WTC11 (cell line): ENCODE results near the gene SLC13A4. TPM values are rescaled to one million over a fixed set of nuclear protein-coding genes. Genes with fewer than 3 reads are reported as not detected.

ENCODE experiments used
- ATAC-seq: fragments of 200-7000 bp; cut with Tn5 transposase; 2 replicates; pipeline ENCODE4 v1.10.0; 2021; ENCODE audit warnings: mild to moderate bottlenecking, moderate library complexity
- CTCF ChIA-PET: fragments of 300-600 bp; sonication (Branson Sonifier 250); formaldehyde crosslinking; loops from one replicate; lab custom pipeline; 2021; ENCODE audit warnings: antibody characterized with exemption; lab: Charles Lee
- POLR2A ChIA-PET: fragments of 350-600 bp; sonication (Branson Sonifier 250); formaldehyde crosslinking; loops from one replicate; lab custom pipeline; 2021; ENCODE audit warnings: antibody characterized with exemption; lab: Charles Lee
- DNase-seq: peaks from one replicate; pipeline ENCODE4 v3.0.0; 2021; ENCODE audit warnings: low spot score
- H3K27ac Mint-ChIP-seq: 2 replicates; pipeline ENCODE4 v1.8.0; 2021; ENCODE audit warnings: mixed read lengths
- H3K27me3 Mint-ChIP-seq: 2 replicates; pipeline ENCODE4 v1.8.0; 2021; ENCODE audit warnings: low read depth, mild to moderate bottlenecking, moderate library complexity, mixed read lengths
- H3K36me3 Mint-ChIP-seq: 2 replicates; pipeline ENCODE4 v1.8.0; 2021; ENCODE audit warnings: mixed read lengths
- H3K4me1 Mint-ChIP-seq: 2 replicates; pipeline ENCODE4 v1.8.0; 2022; ENCODE audit warnings: mixed read lengths
- H3K4me3 Mint-ChIP-seq: 2 replicates; pipeline ENCODE4 v1.8.0; 2021; ENCODE audit warnings: mild to moderate bottlenecking, moderate library complexity, mixed read lengths
- H3K9me3 Mint-ChIP-seq: 2 replicates; pipeline ENCODE4 v1.8.0; 2021; ENCODE audit warnings: mixed read lengths
- CREB1 ChIP-seq: sonication (generic); formaldehyde crosslinking; IDR thresholded peaks from 2 replicates; pipeline ENCODE4 v1.8.0; 2023; ENCODE audit warnings: mild to moderate bottlenecking, missing genetic modification reagents
- CREM ChIP-seq: sonication (generic); formaldehyde crosslinking; IDR thresholded peaks from 2 replicates; pipeline ENCODE4 v1.8.1; 2022; ENCODE audit warnings: mild to moderate bottlenecking, missing genetic modification reagents, moderate library complexity
- EMX1 ChIP-seq: fragments of 250-450 bp; sonication (Bioruptor Pico); IDR thresholded peaks from 2 replicates; pipeline ENCODE4 v1.8.0; 2021; ENCODE audit warnings: mild to moderate bottlenecking
- ESRRA ChIP-seq: sonication (generic); formaldehyde crosslinking; IDR thresholded peaks from 2 replicates; pipeline ENCODE4 v1.8.1; 2022; ENCODE audit warnings: mild to moderate bottlenecking, missing genetic modification reagents, borderline replicate concordance
- ETV6 ChIP-seq: sonication (generic); formaldehyde crosslinking; IDR thresholded peaks from 2 replicates; pipeline ENCODE4 v1.8.1; 2022; ENCODE audit warnings: mild to moderate bottlenecking, missing genetic modification reagents
- FOXP1 ChIP-seq: sonication (generic); formaldehyde crosslinking; IDR thresholded peaks from 2 replicates; pipeline ENCODE4 v1.8.0; 2022; ENCODE audit warnings: missing genetic modification reagents, mild to moderate bottlenecking, moderate library complexity, borderline replicate concordance
- GABPB1 ChIP-seq: sonication (generic); formaldehyde crosslinking; IDR thresholded peaks from 2 replicates; pipeline ENCODE4 v1.8.1; 2023; ENCODE audit warnings: mild to moderate bottlenecking, missing genetic modification reagents
- GRHL2 ChIP-seq: fragments of 250-450 bp; sonication (Bioruptor Pico); IDR thresholded peaks from 2 replicates; pipeline ENCODE4 v1.8.0; 2022; ENCODE audit warnings: mild to moderate bottlenecking, moderate library complexity; ENCODE audit not compliant: insufficient replicate concordance, severe bottlenecking
- IRF2 ChIP-seq: sonication (generic); formaldehyde crosslinking; IDR thresholded peaks from 2 replicates; pipeline ENCODE4 v1.8.0; 2022; ENCODE audit warnings: low read depth, missing genetic modification reagents, borderline replicate concordance
- MYBL2 ChIP-seq: sonication (generic); formaldehyde crosslinking; IDR thresholded peaks from 2 replicates; pipeline ENCODE4 v1.8.1; 2023; ENCODE audit warnings: mild to moderate bottlenecking, moderate library complexity, missing genetic modification reagents
- NFATC4 ChIP-seq: fragments of 250-450 bp; sonication (Bioruptor Pico); IDR thresholded peaks from 2 replicates; pipeline ENCODE4 v1.9.0; 2021; ENCODE audit warnings: mild to moderate bottlenecking
- SMAD4 ChIP-seq: sonication (generic); formaldehyde crosslinking; IDR thresholded peaks from 2 replicates; pipeline ENCODE4 v1.8.0; 2022; ENCODE audit warnings: mild to moderate bottlenecking, missing genetic modification reagents
- TEAD4 ChIP-seq: sonication (generic); formaldehyde crosslinking; IDR thresholded peaks from 2 replicates; pipeline ENCODE4 v1.8.0; 2022; ENCODE audit warnings: mild to moderate bottlenecking, missing genetic modification reagents
- ZNF121 ChIP-seq: sonication (generic); formaldehyde crosslinking; IDR thresholded peaks from 2 replicates; pipeline ENCODE4 v1.8.0; 2023; ENCODE audit warnings: missing genetic modification reagents
- ZNF423 ChIP-seq: fragments of 250-450 bp; sonication (Bioruptor Pico); IDR thresholded peaks from 2 replicates; pipeline ENCODE4 v2.1.2; 2022; ENCODE audit warnings: mild to moderate bottlenecking, moderate library complexity
- total RNA-seq: library from RNA; stranded (reverse); gene quantifications from 3 replicates; pipeline ENCODE4 v1.2.3, GENCODE V29; 2021
- TF ChIP-seq, protein P1 (sequence below): fragments of 200-600 bp; IDR thresholded peaks from 2 replicates; pipeline ENCODE4 v1.8.0; 2022; ENCODE audit warnings: antibody characterized with exemption
- TF ChIP-seq, protein P2 (sequence below): fragments of 250-450 bp; sonication (Bioruptor Pico); IDR thresholded peaks from 2 replicates; pipeline ENCODE4 v1.9.0; 2021; ENCODE audit warnings: mild to moderate bottlenecking
- TF ChIP-seq, protein P3 (sequence below): fragments of 250-450 bp; sonication (Bioruptor Pico); IDR thresholded peaks from 2 replicates; pipeline ENCODE4 v1.9.0; 2021; ENCODE audit warnings: mild to moderate bottlenecking, borderline replicate concordance
- TF ChIP-seq, protein P4 (sequence below): sonication (generic); formaldehyde crosslinking; IDR thresholded peaks from 2 replicates; pipeline ENCODE4 v1.8.0; 2023; ENCODE audit warnings: missing genetic modification reagents
- TF ChIP-seq, protein P5 (sequence below): fragments of 250-450 bp; sonication (Bioruptor Pico); IDR thresholded peaks from 2 replicates; pipeline ENCODE4 v1.9.0; 2021; ENCODE audit warnings: mild to moderate bottlenecking
- TF ChIP-seq, protein P6 (sequence below): sonication (generic); formaldehyde crosslinking; IDR thresholded peaks from 2 replicates; pipeline ENCODE4 v1.8.0; 2022; ENCODE audit warnings: mild to moderate bottlenecking, missing genetic modification reagents
- TF ChIP-seq, protein P7 (sequence below): fragments of 250-450 bp; sonication (Bioruptor Pico); IDR thresholded peaks from 2 replicates; pipeline ENCODE4 v1.8.0; 2021; ENCODE audit warnings: mild to moderate bottlenecking

Gene SLC13A4
- total RNA-seq, 1 experiment from 2014 or later: 1.6 TPM

DNA sequence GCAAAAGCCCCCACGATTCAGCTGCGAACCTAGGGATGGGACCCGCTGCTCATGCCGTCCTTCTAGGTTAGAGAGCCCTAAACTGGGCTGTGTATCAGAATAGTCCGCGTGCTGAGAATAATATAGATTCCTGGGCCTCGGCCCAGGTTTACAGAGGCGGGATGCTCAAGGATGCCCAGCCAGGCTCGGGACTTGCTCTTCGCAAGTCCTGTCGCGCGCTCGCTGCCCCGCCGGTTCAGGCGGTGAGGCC is 65.9 kb downstream of the SLC13A4 start:
- Mint-ChIP-seq H3K4me1 (peaks cover 17% of the 10 kb centered on the region), H3K4me3 (peak overlapping the region; percentile 99), H3K36me3 (peaks cover 4% of the 10 kb centered on the region; the same call in 1 of the 2 replicates), H3K9me3 (peaks cover 3% of the 10 kb centered on the region; the same call in 1 of the 2 replicates), H3K27ac (peak overlapping the region; percentile 58), H3K27me3 (no peaks in the 10 kb centered on the region)
- TF ChIP-seq GRHL2 (CRISPR knock-in tag) (no peak), GABPB1 (CRISPR knock-in tag) (no peak), ZNF121 (no peak), SMAD4 (CRISPR knock-in tag) (no peak), NFATC4 (CRISPR knock-in tag) (no peak), EMX1 (0 out of 2 replicates have a peak, but pooled peaks have one; percentile 30)
- TF ChIP-seq, protein P1, sequence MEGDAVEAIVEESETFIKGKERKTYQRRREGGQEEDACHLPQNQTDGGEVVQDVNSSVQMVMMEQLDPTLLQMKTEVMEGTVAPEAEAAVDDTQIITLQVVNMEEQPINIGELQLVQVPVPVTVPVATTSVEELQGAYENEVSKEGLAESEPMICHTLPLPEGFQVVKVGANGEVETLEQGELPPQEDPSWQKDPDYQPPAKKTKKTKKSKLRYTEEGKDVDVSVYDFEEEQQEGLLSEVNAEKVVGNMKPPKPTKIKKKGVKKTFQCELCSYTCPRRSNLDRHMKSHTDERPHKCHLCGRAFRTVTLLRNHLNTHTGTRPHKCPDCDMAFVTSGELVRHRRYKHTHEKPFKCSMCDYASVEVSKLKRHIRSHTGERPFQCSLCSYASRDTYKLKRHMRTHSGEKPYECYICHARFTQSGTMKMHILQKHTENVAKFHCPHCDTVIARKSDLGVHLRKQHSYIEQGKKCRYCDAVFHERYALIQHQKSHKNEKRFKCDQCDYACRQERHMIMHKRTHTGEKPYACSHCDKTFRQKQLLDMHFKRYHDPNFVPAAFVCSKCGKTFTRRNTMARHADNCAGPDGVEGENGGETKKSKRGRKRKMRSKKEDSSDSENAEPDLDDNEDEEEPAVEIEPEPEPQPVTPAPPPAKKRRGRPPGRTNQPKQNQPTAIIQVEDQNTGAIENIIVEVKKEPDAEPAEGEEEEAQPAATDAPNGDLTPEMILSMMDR: no peak
- TF ChIP-seq, protein P2, sequence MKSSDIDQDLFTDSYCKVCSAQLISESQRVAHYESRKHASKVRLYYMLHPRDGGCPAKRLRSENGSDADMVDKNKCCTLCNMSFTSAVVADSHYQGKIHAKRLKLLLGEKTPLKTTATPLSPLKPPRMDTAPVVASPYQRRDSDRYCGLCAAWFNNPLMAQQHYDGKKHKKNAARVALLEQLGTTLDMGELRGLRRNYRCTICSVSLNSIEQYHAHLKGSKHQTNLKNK (CRISPR knock-in tag): no peak
- TF ChIP-seq, protein P3, sequence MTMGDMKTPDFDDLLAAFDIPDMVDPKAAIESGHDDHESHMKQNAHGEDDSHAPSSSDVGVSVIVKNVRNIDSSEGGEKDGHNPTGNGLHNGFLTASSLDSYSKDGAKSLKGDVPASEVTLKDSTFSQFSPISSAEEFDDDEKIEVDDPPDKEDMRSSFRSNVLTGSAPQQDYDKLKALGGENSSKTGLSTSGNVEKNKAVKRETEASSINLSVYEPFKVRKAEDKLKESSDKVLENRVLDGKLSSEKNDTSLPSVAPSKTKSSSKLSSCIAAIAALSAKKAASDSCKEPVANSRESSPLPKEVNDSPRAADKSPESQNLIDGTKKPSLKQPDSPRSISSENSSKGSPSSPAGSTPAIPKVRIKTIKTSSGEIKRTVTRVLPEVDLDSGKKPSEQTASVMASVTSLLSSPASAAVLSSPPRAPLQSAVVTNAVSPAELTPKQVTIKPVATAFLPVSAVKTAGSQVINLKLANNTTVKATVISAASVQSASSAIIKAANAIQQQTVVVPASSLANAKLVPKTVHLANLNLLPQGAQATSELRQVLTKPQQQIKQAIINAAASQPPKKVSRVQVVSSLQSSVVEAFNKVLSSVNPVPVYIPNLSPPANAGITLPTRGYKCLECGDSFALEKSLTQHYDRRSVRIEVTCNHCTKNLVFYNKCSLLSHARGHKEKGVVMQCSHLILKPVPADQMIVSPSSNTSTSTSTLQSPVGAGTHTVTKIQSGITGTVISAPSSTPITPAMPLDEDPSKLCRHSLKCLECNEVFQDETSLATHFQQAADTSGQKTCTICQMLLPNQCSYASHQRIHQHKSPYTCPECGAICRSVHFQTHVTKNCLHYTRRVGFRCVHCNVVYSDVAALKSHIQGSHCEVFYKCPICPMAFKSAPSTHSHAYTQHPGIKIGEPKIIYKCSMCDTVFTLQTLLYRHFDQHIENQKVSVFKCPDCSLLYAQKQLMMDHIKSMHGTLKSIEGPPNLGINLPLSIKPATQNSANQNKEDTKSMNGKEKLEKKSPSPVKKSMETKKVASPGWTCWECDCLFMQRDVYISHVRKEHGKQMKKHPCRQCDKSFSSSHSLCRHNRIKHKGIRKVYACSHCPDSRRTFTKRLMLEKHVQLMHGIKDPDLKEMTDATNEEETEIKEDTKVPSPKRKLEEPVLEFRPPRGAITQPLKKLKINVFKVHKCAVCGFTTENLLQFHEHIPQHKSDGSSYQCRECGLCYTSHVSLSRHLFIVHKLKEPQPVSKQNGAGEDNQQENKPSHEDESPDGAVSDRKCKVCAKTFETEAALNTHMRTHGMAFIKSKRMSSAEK (CRISPR knock-in tag): 0 out of 2 replicates have a peak, but pooled peaks have one; percentile 19
- POLR2A ChIA-PET: interaction anchor here (1.0 to 1.1 kb wide), 2 partner anchors 11 to 20 kb away, joined by 3 to 4 read pairs; no protein-coding TSS in a partner anchor
- CTCF ChIA-PET: interaction anchor here (0.6 to 2.2 kb wide), 13 partner anchors 10 to 498 kb away, joined by 3 to 24 read pairs (median 4); no protein-coding TSS in a partner anchor
- ATAC-seq: no peak; the same call in 1 of the 2 replicates
- no peak for DNase-seq

DNA sequence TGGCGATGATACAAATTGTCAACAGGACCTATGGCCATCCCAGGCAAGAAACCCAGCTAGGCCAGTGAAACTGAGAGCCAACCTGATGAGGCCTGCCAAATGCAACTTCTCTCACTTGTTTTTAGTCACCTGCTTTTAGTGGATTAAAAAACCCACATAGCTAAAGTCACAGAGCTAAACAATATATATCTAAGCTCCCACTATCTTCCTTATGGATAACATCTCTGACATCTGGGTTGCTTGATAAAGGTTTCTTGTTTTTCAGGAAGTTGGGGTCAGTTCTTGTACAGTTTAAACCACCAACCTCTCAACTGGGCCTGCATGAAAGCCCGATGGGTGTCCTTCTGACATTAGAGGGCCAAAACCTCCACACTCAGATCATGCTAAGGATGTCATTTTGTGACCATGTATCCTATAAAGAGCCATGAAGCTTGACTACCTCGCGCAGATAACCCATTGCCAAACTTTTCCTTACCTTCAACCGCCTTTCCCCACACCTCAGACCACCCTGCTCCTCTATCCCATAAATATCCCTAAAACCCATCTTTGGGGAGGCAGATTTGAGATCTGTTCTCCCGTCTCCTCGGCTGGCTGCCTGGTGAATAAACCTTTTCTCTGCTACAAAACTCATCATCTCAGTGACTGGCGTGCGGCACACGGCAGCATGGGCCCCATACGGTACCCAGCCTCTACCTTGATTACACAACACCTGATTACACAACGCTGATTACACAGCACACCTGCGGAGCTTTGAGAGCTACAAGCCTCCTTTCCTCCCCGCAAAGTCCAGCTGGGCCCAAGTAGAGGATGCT is 66.5 kb downstream of the SLC13A4 start:
- ATAC-seq: peak; percentile 19
- Mint-ChIP-seq H3K4me3 (peak overlapping the region; percentile 99), H3K9me3 (peaks cover 3% of the 10 kb centered on the region; the same call in 1 of the 2 replicates), H3K36me3 (peaks cover under 1% of the 10 kb centered on the region; the same call in 1 of the 2 replicates), H3K27ac (peak overlapping the region; percentile 58), H3K4me1 (peaks cover 17% of the 10 kb centered on the region), H3K27me3 (no peaks in the 10 kb centered on the region)
- ChIA-PET POLR2A (interaction anchor here (1.0 to 1.1 kb wide), 2 partner anchors 11 to 21 kb away, joined by 3 to 4 read pairs; no protein-coding TSS in a partner anchor), CTCF (interaction anchor here (0.6 to 2.2 kb wide), 12 partner anchors 10 to 498 kb away, joined by 3 to 24 read pairs (median 4); no protein-coding TSS in a partner anchor)
- DNase-seq: no peak
- TF ChIP-seq FOXP1 (CRISPR knock-in tag) (no peak), IRF2 (no peak), TEAD4 (no peak), SMAD4 (CRISPR knock-in tag) (no peak), CREB1 (CRISPR knock-in tag) (no peak), ETV6 (CRISPR knock-in tag) (no peak), CREM (CRISPR knock-in tag) (no peak), ZNF423 (CRISPR knock-in tag) (no peak), ESRRA (CRISPR knock-in tag) (no peak), MYBL2 (CRISPR knock-in tag) (no peak)
- TF ChIP-seq, protein P4, sequence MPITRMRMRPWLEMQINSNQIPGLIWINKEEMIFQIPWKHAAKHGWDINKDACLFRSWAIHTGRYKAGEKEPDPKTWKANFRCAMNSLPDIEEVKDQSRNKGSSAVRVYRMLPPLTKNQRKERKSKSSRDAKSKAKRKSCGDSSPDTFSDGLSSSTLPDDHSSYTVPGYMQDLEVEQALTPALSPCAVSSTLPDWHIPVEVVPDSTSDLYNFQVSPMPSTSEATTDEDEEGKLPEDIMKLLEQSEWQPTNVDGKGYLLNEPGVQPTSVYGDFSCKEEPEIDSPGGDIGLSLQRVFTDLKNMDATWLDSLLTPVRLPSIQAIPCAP: no peak
- TF ChIP-seq, protein P5, sequence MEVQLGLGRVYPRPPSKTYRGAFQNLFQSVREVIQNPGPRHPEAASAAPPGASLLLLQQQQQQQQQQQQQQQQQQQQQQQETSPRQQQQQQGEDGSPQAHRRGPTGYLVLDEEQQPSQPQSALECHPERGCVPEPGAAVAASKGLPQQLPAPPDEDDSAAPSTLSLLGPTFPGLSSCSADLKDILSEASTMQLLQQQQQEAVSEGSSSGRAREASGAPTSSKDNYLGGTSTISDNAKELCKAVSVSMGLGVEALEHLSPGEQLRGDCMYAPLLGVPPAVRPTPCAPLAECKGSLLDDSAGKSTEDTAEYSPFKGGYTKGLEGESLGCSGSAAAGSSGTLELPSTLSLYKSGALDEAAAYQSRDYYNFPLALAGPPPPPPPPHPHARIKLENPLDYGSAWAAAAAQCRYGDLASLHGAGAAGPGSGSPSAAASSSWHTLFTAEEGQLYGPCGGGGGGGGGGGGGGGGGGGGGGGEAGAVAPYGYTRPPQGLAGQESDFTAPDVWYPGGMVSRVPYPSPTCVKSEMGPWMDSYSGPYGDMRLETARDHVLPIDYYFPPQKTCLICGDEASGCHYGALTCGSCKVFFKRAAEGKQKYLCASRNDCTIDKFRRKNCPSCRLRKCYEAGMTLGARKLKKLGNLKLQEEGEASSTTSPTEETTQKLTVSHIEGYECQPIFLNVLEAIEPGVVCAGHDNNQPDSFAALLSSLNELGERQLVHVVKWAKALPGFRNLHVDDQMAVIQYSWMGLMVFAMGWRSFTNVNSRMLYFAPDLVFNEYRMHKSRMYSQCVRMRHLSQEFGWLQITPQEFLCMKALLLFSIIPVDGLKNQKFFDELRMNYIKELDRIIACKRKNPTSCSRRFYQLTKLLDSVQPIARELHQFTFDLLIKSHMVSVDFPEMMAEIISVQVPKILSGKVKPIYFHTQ (CRISPR knock-in tag): no peak
- TF ChIP-seq, protein P6, sequence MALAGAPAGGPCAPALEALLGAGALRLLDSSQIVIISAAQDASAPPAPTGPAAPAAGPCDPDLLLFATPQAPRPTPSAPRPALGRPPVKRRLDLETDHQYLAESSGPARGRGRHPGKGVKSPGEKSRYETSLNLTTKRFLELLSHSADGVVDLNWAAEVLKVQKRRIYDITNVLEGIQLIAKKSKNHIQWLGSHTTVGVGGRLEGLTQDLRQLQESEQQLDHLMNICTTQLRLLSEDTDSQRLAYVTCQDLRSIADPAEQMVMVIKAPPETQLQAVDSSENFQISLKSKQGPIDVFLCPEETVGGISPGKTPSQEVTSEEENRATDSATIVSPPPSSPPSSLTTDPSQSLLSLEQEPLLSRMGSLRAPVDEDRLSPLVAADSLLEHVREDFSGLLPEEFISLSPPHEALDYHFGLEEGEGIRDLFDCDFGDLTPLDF (CRISPR knock-in tag): no peak
- TF ChIP-seq, protein P7, sequence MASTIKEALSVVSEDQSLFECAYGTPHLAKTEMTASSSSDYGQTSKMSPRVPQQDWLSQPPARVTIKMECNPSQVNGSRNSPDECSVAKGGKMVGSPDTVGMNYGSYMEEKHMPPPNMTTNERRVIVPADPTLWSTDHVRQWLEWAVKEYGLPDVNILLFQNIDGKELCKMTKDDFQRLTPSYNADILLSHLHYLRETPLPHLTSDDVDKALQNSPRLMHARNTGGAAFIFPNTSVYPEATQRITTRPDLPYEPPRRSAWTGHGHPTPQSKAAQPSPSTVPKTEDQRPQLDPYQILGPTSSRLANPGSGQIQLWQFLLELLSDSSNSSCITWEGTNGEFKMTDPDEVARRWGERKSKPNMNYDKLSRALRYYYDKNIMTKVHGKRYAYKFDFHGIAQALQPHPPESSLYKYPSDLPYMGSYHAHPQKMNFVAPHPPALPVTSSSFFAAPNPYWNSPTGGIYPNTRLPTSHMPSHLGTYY (CRISPR knock-in tag): no peak
